ENCODE results near the gene KDM4B. TPM values are rescaled to one million over a fixed set of nuclear protein-coding genes. Genes with fewer than 3 reads are reported as not detected.

Gene KDM4B
- total RNA-seq, 4 donors from 2014 or later: 16.3 to 38.3 (median 22.4) TPM

GRCh38 chr19:5149932-5150901 is 181.3 kb downstream of the KDM4B start:
- no peak for TF ChIP-seq CTCF (IDR thresholded peaks at IDR 0.05)
- no peak for DNase-seq (ENCODE audit: low spot score)
- no peak for ATAC-seq (ENCODE audit: low FRiP score)

- DNase-seq (ENCODE audit: low spot score): no peak
- no peak for ATAC-seq (ENCODE audit: low FRiP score)
These were observed 182.2 kb downstream of the KDM4B start for GRCh38 chr19:5150902-5151741.

GRCh38 chr19:5152013-5152763 is 183.3 kb downstream of the KDM4B start:
- TF ChIP-seq CTCF (IDR thresholded peaks at IDR 0.05): no peak
- ATAC-seq (ENCODE audit: low FRiP score) (no peak), DNase-seq (ENCODE audit: low spot score) (no peak)

More at GRCh38 chr19:5150902-5151741, 182.2 kb downstream of the KDM4B start:
- TF ChIP-seq CTCF (IDR thresholded peaks at IDR 0.05): no peak

GRCh38 chr19:5152767-5153532 is 184.0 kb downstream of the KDM4B start:
- ATAC-seq (ENCODE audit: low FRiP score) (no peak), DNase-seq (ENCODE audit: low spot score) (no peak)
- TF ChIP-seq CTCF (IDR thresholded peaks at IDR 0.05): no peak

GRCh38 chr19:5153601-5154128 is 184.8 kb downstream of the KDM4B start:
- ATAC-seq (ENCODE audit: low FRiP score) (no peak), DNase-seq (ENCODE audit: low spot score) (no peak)

More at GRCh38 chr19:5153601-5154128, 184.8 kb downstream of the KDM4B start:
- TF ChIP-seq CTCF (IDR thresholded peaks at IDR 0.05): no peak

Data from omental fat pad (tissue), 4 donors.